Osteocyte (in vitro differentiated cells): Measurements from ENCODE around the gene DDAH1. TPM values are rescaled to one million over a fixed set of nuclear protein-coding genes. Genes with fewer than 3 reads are reported as not detected.

Experiments used
- DNase-seq: peaks from one replicate; pipeline ENCODE4 v3.0.0; 2021; ENCODE audit warnings: mixed read lengths; ENCODE audit not compliant: unreplicated experiment; ENCODE audit errors: extremely low spot score
- H3K27ac Mint-ChIP-seq: one replicate; pipeline ENCODE4 v1.8.0; 2021; ENCODE audit warnings: mild to moderate bottlenecking, mixed read lengths; ENCODE audit not compliant: unreplicated experiment
- H3K27me3 Mint-ChIP-seq: one replicate; pipeline ENCODE4 v1.8.0; 2021; ENCODE audit warnings: mixed read lengths; ENCODE audit not compliant: unreplicated experiment
- H3K36me3 Mint-ChIP-seq: one replicate; pipeline ENCODE4 v1.8.0; 2021; ENCODE audit warnings: mixed read lengths; ENCODE audit not compliant: unreplicated experiment
- H3K4me1 Mint-ChIP-seq: one replicate; pipeline ENCODE4 v1.8.0; 2021; ENCODE audit warnings: mixed read lengths; ENCODE audit not compliant: unreplicated experiment
- H3K4me3 Mint-ChIP-seq: one replicate; pipeline ENCODE4 v1.8.0; 2021; ENCODE audit warnings: mild to moderate bottlenecking, moderate library complexity, mixed read lengths; ENCODE audit not compliant: unreplicated experiment
- H3K9me3 Mint-ChIP-seq: one replicate; pipeline ENCODE4 v1.8.0; 2021; ENCODE audit warnings: mixed read lengths; ENCODE audit not compliant: unreplicated experiment
- CTCF ChIP-seq: fragments of 200-600 bp; sonication (generic); IDR thresholded peaks from 2 replicates; pipeline ENCODE4 v1.5.0; 2021; ENCODE audit warnings: antibody characterized with exemption, mild to moderate bottlenecking, moderate library complexity
- total RNA-seq: library from RNA; stranded (reverse); gene quantifications from 2 replicates; pipeline ENCODE4 v1.2.1, GENCODE V29; 2021

The DDAH1 gene
- total RNA-seq, 1 donor from 2014 or later = 46.8 TPM

- DNase-seq = no peak
- peaks cover 46% of the 10 kb centered on the region for H3K4me1 Mint-ChIP-seq
- H3K9me3 Mint-ChIP-seq = no peaks in the 10 kb centered on the region
- H3K36me3 Mint-ChIP-seq = peaks cover 10% of the 10 kb centered on the region
- no peak for TF ChIP-seq CTCF
- H3K27ac Mint-ChIP-seq = peak overlapping the region; percentile 96
- no peaks in the 10 kb centered on the region for H3K27me3 Mint-ChIP-seq
- peak overlapping the region; percentile 83 for H3K4me3 Mint-ChIP-seq
Measured at GRCh38 chr1:85276978-85277639, 187.8 kb downstream of the DDAH1 start.

GRCh38 chr1:85276215-85276977, 188.6 kb downstream of the DDAH1 start, which contains the start of gene BCL10:
TSS of gene BCL10 (minus strand) at chr1:85276632. CDS start at chr1:85276352, 280 bp downstream.
- peak within 1 kb of the TSS; percentile 96 for H3K27ac Mint-ChIP-seq
- no peak for TF ChIP-seq CTCF
- peaks cover 46% of the 10 kb centered on the region for H3K4me1 Mint-ChIP-seq
- peak; percentile 100 for DNase-seq
- H3K4me3 Mint-ChIP-seq = peak within 1 kb of the TSS; percentile 83
- H3K9me3 Mint-ChIP-seq = no peaks in the 10 kb centered on the region
- H3K27me3 Mint-ChIP-seq = no peaks in the 10 kb centered on the region
- peaks cover 11% of the 10 kb centered on the region for H3K36me3 Mint-ChIP-seq

GRCh38 chr1:85275701-85276214, 189.2 kb downstream of the DDAH1 start:
- peak overlapping the region; percentile 83 for H3K4me3 Mint-ChIP-seq
- H3K4me1 Mint-ChIP-seq = peaks cover 46% of the 10 kb centered on the region
- H3K36me3 Mint-ChIP-seq = peaks cover 14% of the 10 kb centered on the region
- DNase-seq = no peak
- H3K27me3 Mint-ChIP-seq = no peaks in the 10 kb centered on the region
- no peaks in the 10 kb centered on the region for H3K9me3 Mint-ChIP-seq
- peak overlapping the region; percentile 96 for H3K27ac Mint-ChIP-seq
- no peak for TF ChIP-seq CTCF

GRCh38 chr1:85274969-85275453, 189.9 kb downstream of the DDAH1 start:
- no peak for TF ChIP-seq CTCF
- peaks cover 14% of the 10 kb centered on the region for H3K36me3 Mint-ChIP-seq
- no peak for DNase-seq
- peaks cover 46% of the 10 kb centered on the region for H3K4me1 Mint-ChIP-seq
- H3K27me3 Mint-ChIP-seq = no peaks in the 10 kb centered on the region
- H3K27ac Mint-ChIP-seq = peak overlapping the region; percentile 96
- no peaks in the 10 kb centered on the region for H3K9me3 Mint-ChIP-seq
- peak overlapping the region; percentile 83 for H3K4me3 Mint-ChIP-seq

- DNase-seq = no peak
- Mint-ChIP-seq H3K4me1 (peaks cover 35% of the 10 kb centered on the region), H3K36me3 (peaks cover 24% of the 10 kb centered on the region), H3K27ac (no peak overlapping the region), H3K9me3 (no peaks in the 10 kb centered on the region), H3K27me3 (no peaks in the 10 kb centered on the region), H3K4me3 (peak overlapping the region; percentile 5)
- TF ChIP-seq CTCF = no peak
Measured at GRCh38 chr1:85273397-85273796, 191.6 kb downstream of the DDAH1 start.
